Tongue (tissue), 1 donor: ENCODE results near the gene PRDX6. TPM values are rescaled to one million over a fixed set of nuclear protein-coding genes. Genes with fewer than 3 reads are reported as not detected.

Experiments
- total RNA-seq: library from RNA; depleted of rRNA; stranded (reverse); fragments of >200 nt; gene quantifications from one replicate; pipeline ENCODE4 v1.2.3, GENCODE V29; 2014

Gene PRDX6
- total RNA-seq, 1 donor from 2014 or later, result 374 TPM

Other genes starting within 250 kb of the PRDX6 start
- not detected for gene SLC9C2, start 125.7 kb downstream of the PRDX6 start, total RNA-seq
- gene TEX50, start 158.0 kb downstream of the PRDX6 start, total RNA-seq, result not detected
- gene ANKRD45, start 192.5 kb downstream of the PRDX6 start, total RNA-seq, result 0.72 TPM
- 45.5 TPM for gene KLHL20, start 237.6 kb downstream of the PRDX6 start, total RNA-seq